CD4-positive, alpha-beta T cell (primary cell): Measurements from ENCODE around the gene OPCML. TPM values are rescaled to one million over a fixed set of nuclear protein-coding genes. Genes with fewer than 3 reads are reported as not detected.

Experiments
- ATAC-seq: fragments of 200-7000 bp; cut with Tn5 transposase; one replicate; pipeline ENCODE4 v1.10.0; 2022; ENCODE audit warnings: mild to moderate bottlenecking; ENCODE audit not compliant: poor library complexity
- CTCF ChIA-PET: fragments of 350-600 bp; sonication (Branson Sonifier 250); formaldehyde crosslinking; loops from one replicate; lab custom pipeline; 2021; ENCODE audit warnings: antibody characterized with exemption, inconsistent platforms; lab: Charles Lee
- POLR2A ChIA-PET: fragments of 350-600 bp; sonication (Branson Sonifier 250); formaldehyde crosslinking; loops from one replicate; lab custom pipeline; 2021; ENCODE audit warnings: antibody characterized with exemption, inconsistent platforms; lab: Charles Lee
- DNase-seq, 14 experiments: peaks; one replicate each; pipeline ENCODE4 v3.0.0-alpha.2; 2013 to 2020; ENCODE audit warnings: mixed read lengths in 2 of 14
- H3K27ac ChIP-seq, 2 donors: one replicate each; pipeline versions ENCODE4 v1.5.1 to v1.7.0; 2013; ENCODE audit warnings: low read length in 2 of 2, low read depth in 1 of 2, mild to moderate bottlenecking in 1 of 2
- H3K27me3 ChIP-seq, 2 experiments: 1 replicate in 1 of 2; 2 replicates in 1 of 2; pipeline versions ENCODE4 v1.6.1 to v1.7.0; 2013; ENCODE audit warnings: low read length in 2 of 2, control low read depth in 1 of 2, mild to moderate bottlenecking in 1 of 2, moderate library complexity in 1 of 2; ENCODE audit not compliant: insufficient read depth in 2 of 2, control insufficient read depth in 1 of 2
- H3K36me3 ChIP-seq: one replicate; pipeline ENCODE4 v1.6.1; 2013; ENCODE audit warnings: low read length, control low read depth; ENCODE audit not compliant: insufficient read depth
- H3K4me1 ChIP-seq: one replicate; pipeline ENCODE4 v1.6.1; 2013; ENCODE audit warnings: low read length, control low read depth; ENCODE audit not compliant: insufficient read depth
- H3K4me3 ChIP-seq: one replicate; pipeline ENCODE4 v1.5.1; 2013; ENCODE audit warnings: mild to moderate bottlenecking, low read length, moderate library complexity
- H3K9me3 ChIP-seq, 2 experiments: 1 replicate in 1 of 2; 2 replicates in 1 of 2; pipeline versions ENCODE4 v1.6.1 to v1.7.0; 2013; ENCODE audit warnings: low read length in 2 of 2, mild to moderate bottlenecking in 2 of 2, control low read depth in 1 of 2, moderate library complexity in 1 of 2; ENCODE audit not compliant: control insufficient read depth in 1 of 2, insufficient read depth in 1 of 2
- H3K27ac Mint-ChIP-seq: one replicate; pipeline ENCODE4 v1.8.0; 2020; ENCODE audit warnings: mixed read lengths
- H3K27me3 Mint-ChIP-seq: one replicate; pipeline ENCODE4 v1.8.0; 2021; ENCODE audit warnings: mixed read lengths
- H3K36me3 Mint-ChIP-seq: one replicate; pipeline ENCODE4 v1.8.0; 2021; ENCODE audit warnings: low read depth, mixed read lengths
- H3K4me1 Mint-ChIP-seq: one replicate; pipeline ENCODE4 v1.8.0; 2021; ENCODE audit warnings: low read depth, mixed read lengths
- H3K4me3 Mint-ChIP-seq: one replicate; pipeline ENCODE4 v1.8.0; 2020; ENCODE audit warnings: mild to moderate bottlenecking, mixed read lengths
- H3K9me3 Mint-ChIP-seq: one replicate; pipeline ENCODE4 v1.8.0; 2020; ENCODE audit warnings: mixed read lengths
- CTCF ChIP-seq: fragments of 200-600 bp; IDR thresholded peaks from one replicate; pipeline ENCODE4 v1.8.0; 2022; ENCODE audit warnings: antibody characterized with exemption, mild to moderate bottlenecking
- intact Hi-C, 2 experiments: fragments of 100-400 bp; cut with DNase I in 1 of 2; cut with micrococcal nuclease in 1 of 2; formaldehyde crosslinking; loops; one replicate each; pipeline versions ENCODE4 v1.15.1 to v1.9.0; 2023 to 2025; cut with DNase I, micrococcal nuclease
- total RNA-seq, 174 experiments: library from RNA in 2 of 174; stranded (reverse) in 2 of 174; gene quantifications; one replicate each; pipeline ENCODE4 v1.2.3 and lab custom pipeline; 2021 to 2026

OPCML gene
- total RNA-seq, 2 experiments from 2014 or later = not detected

- intact Hi-C loops = no loop called here
- H3K36me3 ChIP-seq = no peaks in the 10 kb centered on the region
- no peak overlapping the region for H3K27ac ChIP-seq
- H3K4me3 Mint-ChIP-seq = no peak overlapping the region
- H3K36me3 Mint-ChIP-seq = no peaks in the 10 kb centered on the region
- peaks cover 10% of the 10 kb centered on the region for H3K27me3 Mint-ChIP-seq
- DNase-seq (no peak), ATAC-seq (no peak)
- no peak overlapping the region for H3K4me3 ChIP-seq
- no peak for TF ChIP-seq CTCF
- ChIA-PET POLR2A (no interaction called here), CTCF (no interaction called here)
- H3K27ac Mint-ChIP-seq = no peak overlapping the region
- H3K27me3 ChIP-seq = no peaks in the 10 kb centered on the region
- H3K4me1 Mint-ChIP-seq = no peaks in the 10 kb centered on the region
- no peaks in the 10 kb centered on the region for H3K9me3 Mint-ChIP-seq
- no peaks in the 10 kb centered on the region for H3K4me1 ChIP-seq
- peaks cover 0 to 7% of the 10 kb centered on the region in 2 experiments for H3K9me3 ChIP-seq
These were observed 491.1 kb downstream of the OPCML start for GRCh38 chr11:133041181-133041580.

GRCh38 chr11:133040289-133040900 lies 491.9 kb downstream of the OPCML start:
- POLR2A ChIA-PET = no interaction called here
- intact Hi-C loops = no loop called here
- ATAC-seq = no peak
- no peaks in the 10 kb centered on the region for H3K4me1 ChIP-seq
- DNase-seq = no peak
- Mint-ChIP-seq H3K27ac (no peak overlapping the region), H3K4me3 (no peak overlapping the region), H3K36me3 (no peaks in the 10 kb centered on the region), H3K9me3 (no peaks in the 10 kb centered on the region), H3K27me3 (peaks cover 10% of the 10 kb centered on the region), H3K4me1 (no peaks in the 10 kb centered on the region)
- CTCF ChIA-PET = no interaction called here
- no peak overlapping the region for H3K27ac ChIP-seq
- no peaks in the 10 kb centered on the region for H3K27me3 ChIP-seq
- peaks cover 0 to 7% of the 10 kb centered on the region in 2 experiments for H3K9me3 ChIP-seq
- TF ChIP-seq CTCF = no peak
- H3K36me3 ChIP-seq = no peaks in the 10 kb centered on the region
- no peak overlapping the region for H3K4me3 ChIP-seq

GRCh38 chr11:133038850-133039249 lies 493.5 kb downstream of the OPCML start:
- ATAC-seq (no peak), DNase-seq (no peak)
- H3K27ac Mint-ChIP-seq = no peak overlapping the region
- H3K36me3 ChIP-seq = no peaks in the 10 kb centered on the region
- peaks cover 10% of the 10 kb centered on the region for H3K27me3 Mint-ChIP-seq
- no peak for TF ChIP-seq CTCF
- peaks cover 0 to 7% of the 10 kb centered on the region in 2 experiments for H3K9me3 ChIP-seq
- H3K4me1 ChIP-seq = no peaks in the 10 kb centered on the region
- no peaks in the 10 kb centered on the region for H3K36me3 Mint-ChIP-seq
- H3K27ac ChIP-seq = no peak overlapping the region
- H3K4me3 ChIP-seq = no peak overlapping the region
- no peaks in the 10 kb centered on the region for H3K27me3 ChIP-seq
- no peak overlapping the region for H3K4me3 Mint-ChIP-seq
- no peaks in the 10 kb centered on the region for H3K9me3 Mint-ChIP-seq
- POLR2A ChIA-PET = no interaction called here
- CTCF ChIA-PET = no interaction called here
- H3K4me1 Mint-ChIP-seq = no peaks in the 10 kb centered on the region
- intact Hi-C loops = no loop called here
